Stimulated activated CD4-positive, alpha-beta T cell treated with anti-CD3 and anti-CD28 coated beads, Interleukin-1b, Interleukin-23, amount 100 ng/mL, for 1 hour (primary cell): ENCODE measurements around the gene ARHGAP42.

Experiments used
- DNase-seq, 2 donors: peaks; one replicate each; pipeline ENCODE4 v3.0.0-alpha.2; 2020; ENCODE audit warnings: low read depth in 2 of 2

The ARHGAP42 gene

GRCh38 chr11:100800202-100800601 lies 113.1 kb downstream of the ARHGAP42 start:
- no peak for DNase-seq

GRCh38 chr11:100801225-100801999 lies 114.3 kb downstream of the ARHGAP42 start:
- no peak for DNase-seq

- DNase-seq: no peak
These were observed 118.6 kb downstream of the ARHGAP42 start for GRCh38 chr11:100805506-100806199.

- DNase-seq: no peak
These were observed 119.2 kb downstream of the ARHGAP42 start for GRCh38 chr11:100806296-100806695.

GRCh38 chr11:100808904-100809491 lies 121.9 kb downstream of the ARHGAP42 start:
- DNase-seq: no peak

- DNase-seq: no peak
These were observed 123.1 kb downstream of the ARHGAP42 start for GRCh38 chr11:100810146-100810545.

GRCh38 chr11:100810666-100811065 lies 123.6 kb downstream of the ARHGAP42 start:
- no peak for DNase-seq

GRCh38 chr11:100812517-100812916 lies 125.4 kb downstream of the ARHGAP42 start:
- DNase-seq: no peak

GRCh38 chr11:100815787-100816330 lies 128.8 kb downstream of the ARHGAP42 start:
- DNase-seq: no peak

- no peak for DNase-seq
These were observed 129.7 kb downstream of the ARHGAP42 start for GRCh38 chr11:100816823-100817222.

- DNase-seq: no peak
These were observed 130.5 kb downstream of the ARHGAP42 start for GRCh38 chr11:100817620-100818019.

- DNase-seq: no peak
These were observed 133.5 kb downstream of the ARHGAP42 start for GRCh38 chr11:100820621-100821020.

- DNase-seq: no peak
These were observed 134.1 kb downstream of the ARHGAP42 start for GRCh38 chr11:100821198-100821597.

GRCh38 chr11:100823360-100823759 lies 136.3 kb downstream of the ARHGAP42 start:
- DNase-seq: no peak

- DNase-seq: no peak
These were observed 137.1 kb downstream of the ARHGAP42 start for GRCh38 chr11:100824041-100824809.

GRCh38 chr11:100825626-100826025 lies 138.5 kb downstream of the ARHGAP42 start:
- no peak for DNase-seq

- DNase-seq: no peak
These were observed 141.0 kb downstream of the ARHGAP42 start for GRCh38 chr11:100827934-100828661.

GRCh38 chr11:100830274-100830673 lies 143.2 kb downstream of the ARHGAP42 start:
- no peak for DNase-seq

GRCh38 chr11:100830978-100831732 lies 144.1 kb downstream of the ARHGAP42 start:
- no peak for DNase-seq

- no peak for DNase-seq
These were observed 144.9 kb downstream of the ARHGAP42 start for GRCh38 chr11:100831929-100832494.
